Myocyte (in vitro differentiated cells): ENCODE results near the gene PAPPA2. TPM values are rescaled to one million over a fixed set of nuclear protein-coding genes. Genes with fewer than 3 reads are reported as not detected.
"Not testable (repeated sequence)": the region's sequence is repeated elsewhere in the genome, so short reads cannot be mapped to it uniquely, and the experiment has no call there.

Experiments used
- DNase-seq: peaks from one replicate; pipeline ENCODE4 v3.0.0-alpha.2; 2012; ENCODE audit warnings: low read depth
- total RNA-seq: library from RNA; depleted of rRNA; stranded (reverse); fragments of >200 nt; gene quantifications from 2 replicates; pipeline ENCODE4 v1.2.3, GENCODE V29; 2014

PAPPA2 gene
- total RNA-seq, 1 donor from 2014 or later = 0.75 TPM

DNA sequence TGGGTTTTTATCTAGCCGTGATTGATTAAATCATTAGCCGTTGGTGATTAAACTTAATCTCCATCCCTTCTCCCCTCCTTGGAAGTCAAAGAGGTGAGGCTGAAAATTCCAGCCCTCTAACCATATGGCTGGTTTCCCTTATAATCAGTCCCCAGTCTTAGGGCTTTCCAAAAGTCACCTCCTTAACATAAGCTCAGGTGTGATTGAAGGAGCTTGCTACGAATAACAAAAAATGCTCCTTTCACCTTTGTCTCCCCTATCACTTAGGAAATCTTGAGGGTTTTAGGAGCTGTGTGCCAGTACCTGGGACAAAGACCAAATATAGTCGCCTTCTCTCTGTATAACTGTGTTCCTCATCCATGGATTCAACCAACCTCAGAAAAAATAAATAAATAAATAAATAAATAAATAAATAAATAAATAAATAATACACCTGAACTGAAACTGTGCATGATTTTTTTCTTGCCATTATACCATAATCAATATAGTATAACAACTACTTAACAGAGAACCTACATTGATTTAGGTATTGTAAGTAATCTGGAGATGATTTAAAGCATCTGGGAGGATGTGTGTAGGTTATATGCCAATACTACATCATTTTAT, 82.2 kb downstream of the PAPPA2 start:
- DNase-seq = no peak

DNA sequence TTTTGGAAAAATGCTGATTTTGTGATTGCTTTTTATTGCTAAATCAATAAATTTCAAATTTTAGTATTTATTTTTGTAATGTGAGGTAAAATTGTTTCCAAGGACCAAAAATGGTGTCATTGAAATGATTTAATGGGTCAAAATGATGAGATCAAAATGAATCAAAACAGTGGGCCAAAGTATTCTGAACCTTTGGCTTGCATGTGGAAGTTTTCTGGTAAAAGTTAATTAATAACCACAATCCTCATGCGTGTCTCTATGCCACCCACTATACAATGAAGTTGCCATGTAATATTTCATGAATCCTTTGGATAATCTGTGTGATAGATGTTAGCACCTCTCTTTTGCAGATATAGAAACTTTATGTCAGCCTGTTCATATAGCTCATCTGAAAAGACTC, 83.8 kb downstream of the PAPPA2 start:
- no peak for DNase-seq

DNA sequence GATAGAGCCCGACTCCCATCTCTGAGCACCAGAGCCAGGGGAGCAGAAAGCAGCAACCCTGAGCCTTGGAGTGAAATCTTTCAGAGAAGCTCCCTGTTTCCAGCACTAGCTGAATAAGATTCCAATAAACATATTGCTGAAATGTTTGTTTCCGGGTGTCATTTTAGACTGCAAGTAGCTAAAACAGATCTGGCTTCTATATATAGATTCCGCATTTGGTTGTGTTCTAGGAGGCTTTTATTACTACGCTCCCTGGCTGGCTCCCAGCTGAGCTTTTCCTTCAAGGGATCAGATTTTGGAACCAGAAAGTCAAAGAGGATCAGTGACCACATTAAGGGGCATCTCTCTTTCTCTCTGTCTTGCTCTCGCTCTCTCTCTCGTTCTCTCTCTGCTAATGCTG, 88.2 kb downstream of the PAPPA2 start:
- DNase-seq = no peak

- DNase-seq = no peak
Measured at GRCh38 chr1:176552217-176552991, 89.4 kb downstream of the PAPPA2 start.

DNA sequence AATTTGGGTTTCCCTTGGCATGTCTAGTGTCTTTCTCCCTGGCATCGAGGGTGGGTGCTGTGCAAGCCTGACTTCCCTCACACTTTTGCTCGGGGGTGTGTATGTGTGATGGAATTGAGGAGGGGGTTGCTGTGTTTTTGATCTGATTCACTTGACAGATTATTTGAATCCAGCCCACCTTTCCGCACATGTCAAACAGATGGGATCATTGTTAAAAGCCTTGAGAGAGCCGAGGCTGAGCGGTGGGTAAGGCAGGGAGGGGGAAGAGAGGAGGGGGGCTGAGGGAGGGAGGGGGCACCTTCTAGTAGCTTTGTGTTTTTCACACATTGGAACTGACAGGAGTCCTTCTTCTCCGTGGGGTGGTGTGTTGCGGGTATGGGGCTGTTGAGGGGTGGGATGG, 90.0 kb downstream of the PAPPA2 start:
- no peak for DNase-seq

DNA sequence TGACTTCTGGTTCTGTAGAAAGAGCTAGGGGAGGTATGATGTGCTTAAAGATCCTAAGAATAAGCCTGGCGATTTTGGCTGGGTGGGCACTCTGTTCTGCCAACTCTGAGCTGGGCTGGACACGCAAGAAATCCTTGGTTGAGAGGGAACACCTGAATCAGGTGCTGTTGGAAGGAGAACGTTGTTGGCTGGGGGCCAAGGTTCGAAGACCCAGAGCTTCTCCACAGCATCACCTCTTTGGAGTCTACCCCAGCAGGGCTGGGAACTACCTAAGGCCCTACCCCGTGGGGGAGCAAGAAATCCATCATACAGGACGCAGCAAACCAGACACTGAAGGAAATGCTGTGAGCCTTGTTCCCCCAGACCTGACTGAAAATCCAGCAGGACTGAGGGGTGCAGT, 93.3 kb downstream of the PAPPA2 start:
- DNase-seq = no peak

- DNase-seq = no peak
Measured at GRCh38 chr1:176557543-176558258, 94.7 kb downstream of the PAPPA2 start.

- DNase-seq = no peak
Measured at GRCh38 chr1:176558561-176558960, 95.6 kb downstream of the PAPPA2 start.

- no peak for DNase-seq
Measured at GRCh38 chr1:176559474-176559873, 96.5 kb downstream of the PAPPA2 start.

DNA sequence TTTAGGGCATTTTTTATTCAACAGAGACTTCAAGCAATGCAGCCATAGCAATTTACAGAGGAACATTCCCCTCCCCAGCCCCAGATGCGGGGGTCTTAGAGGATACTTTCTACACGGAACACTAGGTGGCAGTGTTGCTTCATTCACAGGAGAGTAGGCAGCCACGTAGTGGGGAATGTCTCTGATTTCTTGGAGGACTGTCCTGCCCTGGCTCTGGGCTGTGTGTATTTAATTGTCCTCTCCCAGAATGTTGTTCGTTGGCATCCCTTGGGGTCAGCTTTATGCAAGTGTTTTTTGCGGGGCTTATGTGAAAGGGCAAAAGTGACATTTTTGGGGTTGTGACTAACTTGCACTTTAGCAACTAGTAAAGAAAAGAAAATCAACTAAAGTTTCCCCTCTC, 96.9 kb downstream of the PAPPA2 start:
- peak; percentile 59 for DNase-seq

DNA sequence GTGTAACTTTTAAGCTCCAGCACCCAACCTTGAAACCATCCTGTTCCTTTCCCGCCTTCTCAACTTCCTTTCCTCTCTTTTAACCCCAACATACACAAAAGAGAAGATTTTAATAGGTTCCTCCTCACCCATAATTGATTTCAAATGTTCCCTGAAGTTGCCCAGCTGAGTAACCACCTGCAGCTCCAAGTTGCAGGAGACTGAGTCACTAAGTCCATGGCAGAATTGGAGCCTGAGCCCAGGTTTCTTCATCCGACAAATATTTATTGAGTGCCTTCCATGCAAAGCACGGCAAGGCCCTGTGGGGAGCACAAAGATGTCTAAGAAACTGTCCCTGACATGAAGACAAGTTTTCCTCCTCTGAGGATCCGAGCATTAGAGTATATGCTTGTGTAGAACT, 97.7 kb downstream of the PAPPA2 start:
- no peak for DNase-seq

DNA sequence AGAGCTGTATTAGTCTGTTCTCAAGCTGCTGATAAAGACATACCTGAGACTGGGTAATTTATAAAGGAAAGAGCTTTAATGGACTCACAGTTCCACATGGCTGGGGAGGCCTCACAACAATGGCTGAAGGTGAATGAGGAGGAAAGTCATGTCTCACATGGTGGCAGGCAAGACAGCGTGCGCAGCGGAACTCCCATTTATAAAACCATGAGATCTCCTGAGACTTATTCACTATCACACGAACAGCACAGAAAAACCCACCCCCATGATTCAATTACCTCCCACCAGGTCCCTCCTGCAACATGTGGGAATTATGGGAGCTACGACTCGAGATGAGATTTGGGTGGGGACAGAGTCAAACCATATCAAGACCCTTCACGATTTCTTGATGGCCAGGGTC, 98.8 kb downstream of the PAPPA2 start:
- DNase-seq = not testable (repeated sequence)

DNA sequence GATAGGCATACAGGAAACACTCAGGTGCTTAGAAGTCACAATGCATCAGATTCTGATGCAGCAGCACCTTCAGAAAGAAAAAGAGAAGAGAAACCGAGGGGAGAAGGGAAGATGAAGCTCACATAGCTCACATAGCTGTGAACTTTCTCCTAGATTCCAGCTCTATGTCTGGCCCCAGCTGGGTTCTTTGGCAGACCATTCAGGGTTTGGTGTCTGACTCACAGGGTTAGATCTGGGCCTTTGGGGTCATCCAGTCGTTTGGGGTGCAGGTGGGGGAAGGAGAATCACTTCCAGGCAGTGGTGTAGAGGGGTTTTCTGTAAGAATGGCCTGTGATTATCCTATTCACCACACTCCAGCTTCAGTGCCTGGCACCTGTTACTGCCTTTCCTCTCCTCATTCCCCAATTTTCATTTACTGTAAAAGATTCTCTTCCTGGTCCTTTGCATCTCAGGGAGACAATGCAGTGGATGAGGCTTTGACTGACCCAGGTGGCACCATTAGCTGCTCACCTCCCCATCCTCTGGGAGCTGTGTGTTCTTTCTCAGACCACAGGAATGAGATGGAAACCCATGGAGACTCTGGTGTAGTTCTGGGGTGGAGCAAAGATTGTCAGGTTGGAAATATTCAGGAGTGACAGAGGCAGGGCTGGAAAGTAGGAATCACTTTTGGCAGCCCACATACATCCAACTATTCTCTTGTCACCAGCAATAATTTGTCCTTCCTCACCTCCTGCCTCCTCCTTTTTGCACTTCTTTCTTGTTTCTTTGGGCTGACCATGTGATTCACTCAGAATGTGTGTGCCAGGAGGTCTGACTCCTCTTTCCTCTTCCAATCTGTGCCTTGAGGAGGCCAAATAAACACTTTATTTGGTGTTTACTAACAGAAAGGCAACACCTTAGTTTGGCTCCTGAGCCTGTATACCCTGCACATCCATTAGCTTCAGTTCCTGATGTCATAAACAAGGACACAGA, 103.3 kb downstream of the PAPPA2 start:
- DNase-seq = no peak

DNA sequence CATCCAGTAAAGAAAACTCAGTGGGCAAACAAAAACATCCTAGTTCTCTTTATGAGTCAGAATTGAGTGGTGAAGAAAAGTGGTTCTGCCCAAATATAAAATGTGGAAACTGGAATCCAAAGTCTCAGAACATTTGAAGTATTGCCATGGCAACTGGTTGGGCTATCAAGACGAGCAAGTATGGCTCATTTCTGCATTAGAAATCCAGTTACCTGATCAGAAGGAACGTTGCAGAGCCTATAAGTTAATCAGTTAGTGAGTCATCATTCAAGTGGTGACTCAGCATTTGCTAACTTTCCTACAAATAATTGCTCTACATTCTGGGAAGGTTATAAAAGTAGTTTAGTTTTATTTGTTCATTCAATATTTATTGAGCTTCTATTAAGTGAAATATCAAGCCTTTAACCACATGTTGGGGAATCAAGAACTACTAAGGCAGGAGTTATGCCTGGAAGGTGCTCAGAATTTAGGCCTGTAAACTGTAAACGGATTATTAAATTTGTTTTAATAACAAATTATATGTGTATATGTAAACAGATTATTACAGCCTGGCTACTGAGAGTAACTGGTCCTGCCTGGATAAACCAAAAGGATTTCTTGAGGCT, 104.3 kb downstream of the PAPPA2 start:
- DNase-seq = no peak

DNA sequence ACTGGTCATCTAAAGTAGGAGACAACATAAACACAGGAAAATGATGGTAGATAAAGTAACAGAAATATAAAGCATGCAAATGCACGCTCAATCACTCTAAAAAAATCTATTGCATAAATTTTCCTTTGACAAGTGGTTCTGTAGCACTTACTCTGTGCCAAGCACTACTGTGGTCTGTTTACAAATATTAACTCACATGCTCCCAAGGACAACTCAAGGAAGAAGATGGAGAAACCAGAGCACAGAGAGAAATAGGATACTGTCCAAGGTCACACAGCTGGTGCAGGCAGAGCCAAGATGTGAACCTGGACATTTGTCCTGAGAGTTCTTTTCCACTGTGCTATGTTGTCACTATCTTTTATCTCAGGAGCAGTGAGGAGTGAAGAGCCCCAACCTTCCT, 105.2 kb downstream of the PAPPA2 start:
- DNase-seq = no peak

DNA sequence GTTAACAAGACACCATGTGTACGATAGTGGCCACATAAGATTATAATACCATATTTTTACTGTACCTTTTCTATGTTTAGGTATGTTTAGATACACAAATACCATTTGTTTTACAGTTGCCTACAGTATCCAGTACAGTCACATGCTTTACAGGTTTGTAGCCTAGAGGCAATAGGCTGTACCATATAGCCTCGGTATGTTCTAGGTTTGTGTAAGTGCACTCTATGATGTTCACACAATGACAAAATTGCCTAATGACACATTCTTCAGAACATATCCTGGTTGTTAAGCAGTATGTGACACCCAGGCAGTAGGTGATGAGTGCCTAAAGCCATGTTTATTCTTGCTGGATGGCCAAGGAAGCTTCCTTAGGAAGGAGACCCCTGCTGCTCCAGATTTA, 111.8 kb downstream of the PAPPA2 start:
- no peak for DNase-seq

GRCh38 chr1:176575991-176576390, 113.0 kb downstream of the PAPPA2 start:
- no peak for DNase-seq

DNA sequence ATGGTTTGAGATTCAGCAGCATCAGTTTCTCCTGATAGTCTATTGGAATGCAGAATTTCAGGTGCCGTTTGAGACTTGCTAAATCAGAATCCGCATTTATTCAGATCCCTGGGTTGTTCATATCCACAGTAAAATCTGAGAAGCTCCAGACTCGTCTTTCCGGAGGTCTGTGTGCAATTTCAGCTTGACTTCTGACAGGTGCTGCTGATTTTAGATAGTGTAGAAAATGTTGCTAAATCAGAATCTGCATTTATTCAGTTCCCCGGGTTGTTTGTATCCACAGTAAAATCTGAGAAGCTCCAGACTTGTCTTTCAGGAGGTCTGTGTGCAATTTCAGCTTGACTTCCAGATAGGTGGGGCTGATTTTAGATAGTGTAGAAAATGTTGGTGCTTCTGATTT, 113.7 kb downstream of the PAPPA2 start:
- no peak for DNase-seq

DNA sequence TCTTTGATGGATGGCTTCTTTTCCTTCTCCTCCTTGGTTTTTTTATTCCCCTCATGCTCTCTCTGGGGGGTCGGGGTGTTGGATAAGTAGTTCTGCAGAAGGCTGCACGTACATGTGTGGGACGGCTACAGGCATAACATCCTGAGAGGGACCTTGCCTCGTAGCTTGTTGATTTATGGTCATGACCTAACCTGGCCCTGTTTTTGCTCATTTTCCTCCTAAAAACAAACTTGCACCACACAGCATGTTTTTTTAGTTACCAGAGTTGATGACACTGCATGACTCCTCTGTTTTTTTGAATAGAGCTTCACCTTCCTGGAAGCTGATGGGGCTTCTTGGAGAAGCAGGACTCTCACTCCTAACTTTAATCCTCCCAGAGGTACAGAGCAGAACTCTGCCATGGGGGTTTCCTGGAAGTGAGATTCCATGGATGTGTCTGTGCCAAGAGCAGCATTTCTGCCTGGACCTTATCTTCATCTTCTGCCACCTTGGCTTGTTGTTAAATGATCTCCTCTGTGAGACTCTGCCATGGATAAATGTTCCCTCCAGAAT, 114.7 kb downstream of the PAPPA2 start:
- no peak for DNase-seq

DNA sequence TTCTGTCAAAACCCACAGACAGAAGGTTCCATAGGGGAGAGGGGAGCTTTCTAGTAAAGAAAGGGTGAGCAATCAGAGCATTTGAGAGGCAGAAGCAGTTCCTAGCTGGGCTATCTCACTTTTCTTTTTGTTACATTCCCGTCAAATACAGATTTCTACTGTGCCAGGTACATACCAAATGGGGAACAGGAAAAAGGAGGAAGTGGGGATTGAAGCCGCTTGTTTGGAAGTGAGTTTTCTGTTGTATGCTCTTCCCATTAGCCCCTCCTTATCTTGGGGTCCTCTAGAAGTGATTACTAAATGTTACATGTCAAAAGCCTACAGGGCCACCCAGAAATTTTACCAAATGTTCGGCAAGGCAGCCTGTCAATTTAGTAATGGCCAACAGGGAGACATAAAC, 116.1 kb downstream of the PAPPA2 start:
- no peak for DNase-seq

DNA sequence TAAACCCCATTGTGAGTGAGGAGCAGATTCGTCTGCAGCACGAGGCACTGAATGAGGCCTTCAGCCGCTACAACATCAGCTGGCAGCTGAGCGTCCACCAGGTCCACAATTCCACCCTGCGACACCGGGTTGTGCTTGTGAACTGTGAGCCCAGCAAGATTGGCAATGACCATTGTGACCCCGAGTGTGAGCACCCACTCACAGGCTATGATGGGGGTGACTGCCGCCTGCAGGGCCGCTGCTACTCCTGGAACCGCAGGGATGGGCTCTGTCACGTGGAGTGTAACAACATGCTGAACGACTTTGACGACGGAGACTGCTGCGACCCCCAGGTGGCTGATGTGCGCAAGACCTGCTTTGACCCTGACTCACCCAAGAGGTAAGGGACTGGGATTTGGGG, 132.2 kb downstream of the PAPPA2 start:
- no peak for DNase-seq
